NB4 (cell line): ENCODE data around the gene LIPE.

ENCODE experiments used
- DNase-seq: peaks from one replicate; pipeline ENCODE4 v3.0.0; 2010; ENCODE audit warnings: low read depth
- H3K4me3 ChIP-seq: one replicate; pipeline ENCODE4 v1.5.1; 2011; ENCODE audit warnings: mild to moderate bottlenecking, low read depth, low read length, moderate library complexity
- CTCF ChIP-seq: IDR thresholded peaks from one replicate; pipeline ENCODE4 v1.5.1; 2012; ENCODE audit warnings: low read depth, low read length
- MYC ChIP-seq: IDR thresholded peaks from 2 replicates; pipeline ENCODE4 v1.6.1; 2011; ENCODE audit warnings: low read depth, low read length
- POLR2A ChIP-seq: IDR thresholded peaks from 2 replicates; pipeline ENCODE4 v1.6.1; 2011; ENCODE audit warnings: mild to moderate bottlenecking; ENCODE audit not compliant: insufficient read length; ENCODE audit errors: extremely low read depth
- TF ChIP-seq, protein P1 (sequence below): IDR thresholded peaks from 2 replicates; pipeline ENCODE4 v1.6.1; 2011; ENCODE audit warnings: low read depth, low read length

Gene LIPE

DNA sequence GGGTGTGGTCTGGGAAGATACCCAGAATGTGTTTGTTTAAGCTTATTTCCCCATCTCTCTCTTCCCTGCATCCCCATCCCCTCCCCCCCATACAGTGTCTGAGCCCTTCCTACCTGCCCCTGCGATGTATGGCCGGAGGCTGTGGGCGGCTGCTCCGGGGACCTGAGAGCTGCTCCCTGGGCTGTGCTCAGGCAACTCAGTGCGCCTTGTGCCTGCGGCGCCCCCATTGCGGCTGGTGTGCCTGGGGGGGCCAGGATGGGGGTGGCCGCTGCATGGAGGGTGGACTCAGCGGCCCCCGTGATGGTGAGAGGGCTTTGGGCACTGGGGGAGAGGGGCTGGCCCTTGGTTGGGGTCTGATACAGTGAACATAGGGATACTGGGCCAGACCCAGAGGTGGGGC, 58.8 kb downstream of the LIPE start:
- no peak for TF ChIP-seq MYC
- no peak for TF ChIP-seq CTCF
- TF ChIP-seq POLR2A, result no peak
- TF ChIP-seq, protein P1, sequence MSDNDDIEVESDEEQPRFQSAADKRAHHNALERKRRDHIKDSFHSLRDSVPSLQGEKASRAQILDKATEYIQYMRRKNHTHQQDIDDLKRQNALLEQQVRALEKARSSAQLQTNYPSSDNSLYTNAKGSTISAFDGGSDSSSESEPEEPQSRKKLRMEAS, result no peak
- DNase-seq, result no peak
- H3K4me3 ChIP-seq, result no peak overlapping the region

- no peak for DNase-seq
- TF ChIP-seq, protein P1, result no peak
- TF ChIP-seq POLR2A, result no peak
- TF ChIP-seq CTCF, result no peak
- no peak for TF ChIP-seq MYC
These were observed 59.3 kb downstream of the LIPE start for GRCh38 chr19:42367929-42368328.

GRCh38 chr19:42366673-42367072, 60.5 kb downstream of the LIPE start:
- TF ChIP-seq MYC (no peak), POLR2A (no peak), CTCF (no peak)
- TF ChIP-seq, protein P1, result no peak
- no peak for DNase-seq
- no peak overlapping the region for H3K4me3 ChIP-seq

More at GRCh38 chr19:42367929-42368328, 59.3 kb downstream of the LIPE start:
- H3K4me3 ChIP-seq, result no peak overlapping the region

DNA sequence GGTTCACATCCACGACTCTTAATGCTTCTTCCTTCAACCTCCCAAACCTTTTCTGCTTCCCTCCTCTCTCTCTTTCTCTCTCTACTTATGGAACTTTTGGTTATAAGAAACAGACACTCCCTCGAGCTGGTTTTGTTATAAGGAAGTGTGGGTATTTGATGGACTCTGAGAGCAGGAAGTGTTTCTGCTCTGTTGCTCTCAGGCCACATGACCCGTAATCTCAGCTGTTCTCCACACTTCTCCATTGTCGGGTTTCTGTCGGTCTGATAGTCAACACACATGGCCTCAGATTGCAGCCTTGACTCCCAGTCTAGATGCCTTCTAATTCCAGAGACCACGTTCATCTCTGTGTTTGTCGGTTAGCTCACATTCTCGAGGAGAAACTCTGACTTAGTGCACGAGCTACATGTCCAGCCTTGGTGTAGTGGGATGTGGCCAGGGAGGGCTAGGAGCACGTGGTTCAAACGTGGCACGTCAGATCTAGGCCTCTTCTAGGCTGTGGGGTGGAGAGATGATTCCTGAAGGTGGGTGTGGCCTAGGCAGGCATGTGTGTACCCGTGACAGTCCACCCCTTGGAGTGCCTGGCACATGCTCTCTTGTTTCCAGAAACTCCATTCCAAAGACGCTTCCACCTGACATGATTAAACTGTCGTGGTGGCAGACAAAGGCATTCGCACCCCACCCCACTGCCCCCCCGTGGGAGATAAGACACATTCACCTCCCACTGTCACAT, 63.4 kb downstream of the LIPE start:
- no peak for TF ChIP-seq POLR2A
- TF ChIP-seq, protein P1, result no peak
- no peak for DNase-seq
- H3K4me3 ChIP-seq, result no peak overlapping the region

- no peak for DNase-seq
- no peak for TF ChIP-seq MYC
- no peak for TF ChIP-seq CTCF
- TF ChIP-seq POLR2A, result no peak
- TF ChIP-seq, protein P1, result no peak
- no peak overlapping the region for H3K4me3 ChIP-seq
These were observed 64.2 kb downstream of the LIPE start for GRCh38 chr19:42362891-42363440.

DNA sequence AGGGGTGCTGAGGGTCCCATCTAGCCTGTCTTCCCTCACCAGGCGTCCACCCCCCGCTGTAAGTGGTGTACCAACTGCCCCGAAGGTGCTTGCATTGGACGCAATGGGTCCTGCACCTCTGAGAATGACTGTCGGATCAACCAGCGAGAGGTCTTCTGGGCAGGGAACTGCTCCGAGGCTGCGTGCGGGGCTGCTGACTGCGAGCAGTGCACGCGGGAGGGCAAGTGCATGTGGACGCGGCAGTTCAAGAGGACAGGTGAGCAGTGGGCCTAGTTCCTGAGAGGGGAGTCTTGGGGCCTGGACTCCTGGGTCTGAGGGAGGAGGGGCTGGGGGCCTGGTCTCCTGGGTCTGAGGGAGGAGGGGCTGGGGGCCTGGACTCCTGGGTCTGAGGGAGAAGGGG, 64.8 kb downstream of the LIPE start:
- no peak for DNase-seq
- TF ChIP-seq MYC (no peak), CTCF (no peak), POLR2A (no peak)
- TF ChIP-seq, protein P1, result no peak
- H3K4me3 ChIP-seq, result no peak overlapping the region
